GM21619 (cell line): ENCODE data around the gene SLC2A6.

Source experiments
- ATAC-seq: cut with Tn5 transposase; IDR thresholded peaks from one replicate; pipeline ENCODE4 v1.9.1; 2021; ENCODE audit not compliant: unreplicated experiment

Gene SLC2A6

DNA sequence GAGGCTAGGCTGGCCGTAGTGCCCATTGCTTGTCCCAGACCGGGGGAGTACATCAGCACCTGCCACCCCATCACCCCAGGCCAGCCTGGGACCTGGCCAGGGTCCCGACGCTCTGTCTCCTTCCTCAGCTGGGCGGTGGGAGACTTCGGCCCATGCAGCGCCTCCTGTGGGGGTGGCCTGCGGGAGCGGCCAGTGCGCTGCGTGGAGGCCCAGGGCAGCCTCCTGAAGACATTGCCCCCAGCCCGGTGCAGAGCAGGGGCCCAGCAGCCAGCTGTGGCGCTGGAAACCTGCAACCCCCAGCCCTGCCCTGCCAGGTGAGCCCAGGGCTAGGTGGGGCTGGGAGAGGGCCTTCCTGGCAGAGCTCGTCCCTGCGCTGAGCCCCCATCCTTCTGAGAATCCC, 35.7 kb downstream of the SLC2A6 start:
- no peak for ATAC-seq

DNA sequence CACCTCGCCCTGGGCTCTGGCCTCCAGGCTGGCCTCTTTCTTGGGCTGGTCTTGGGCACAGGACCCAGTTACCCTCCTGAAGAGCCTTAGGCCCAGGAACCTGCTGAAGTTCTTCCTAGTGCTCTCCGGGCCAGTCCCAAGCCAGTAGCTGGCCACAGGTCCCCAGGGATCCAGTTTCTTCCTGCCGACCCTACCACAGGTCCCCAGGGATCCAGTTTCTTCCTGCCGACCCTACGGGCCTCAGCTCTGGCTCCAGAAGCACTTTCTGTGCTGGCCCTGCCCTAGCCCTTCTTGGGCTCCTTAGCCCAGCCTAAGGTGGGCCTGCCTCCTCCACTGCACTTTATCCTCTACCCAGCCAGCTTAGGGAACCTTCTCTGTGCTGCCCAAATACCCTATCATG, 37.3 kb downstream of the SLC2A6 start:
- no peak for ATAC-seq

- ATAC-seq = no peak
These were observed 38.0 kb downstream of the SLC2A6 start for GRCh38 chr9:133440874-133441273.

DNA sequence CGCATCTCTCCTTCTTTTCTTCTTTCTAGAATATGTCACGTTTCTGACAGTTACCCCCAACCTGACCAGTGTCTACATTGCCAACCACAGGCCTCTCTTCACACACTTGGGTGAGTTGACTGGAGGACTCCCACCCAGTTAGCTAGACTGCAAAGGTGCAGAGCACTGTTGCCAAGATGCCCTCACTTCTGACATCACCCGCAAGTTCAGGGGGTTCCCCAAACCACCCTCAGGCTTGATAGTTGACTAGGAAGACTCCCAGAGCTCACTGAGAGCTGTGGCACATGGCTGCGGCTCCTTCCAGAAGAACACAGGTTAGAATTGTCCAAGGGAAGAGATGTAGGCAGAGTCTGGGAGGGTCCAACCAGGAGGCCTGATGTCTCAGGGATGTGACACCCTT, 39.6 kb downstream of the SLC2A6 start:
- no peak for ATAC-seq

DNA sequence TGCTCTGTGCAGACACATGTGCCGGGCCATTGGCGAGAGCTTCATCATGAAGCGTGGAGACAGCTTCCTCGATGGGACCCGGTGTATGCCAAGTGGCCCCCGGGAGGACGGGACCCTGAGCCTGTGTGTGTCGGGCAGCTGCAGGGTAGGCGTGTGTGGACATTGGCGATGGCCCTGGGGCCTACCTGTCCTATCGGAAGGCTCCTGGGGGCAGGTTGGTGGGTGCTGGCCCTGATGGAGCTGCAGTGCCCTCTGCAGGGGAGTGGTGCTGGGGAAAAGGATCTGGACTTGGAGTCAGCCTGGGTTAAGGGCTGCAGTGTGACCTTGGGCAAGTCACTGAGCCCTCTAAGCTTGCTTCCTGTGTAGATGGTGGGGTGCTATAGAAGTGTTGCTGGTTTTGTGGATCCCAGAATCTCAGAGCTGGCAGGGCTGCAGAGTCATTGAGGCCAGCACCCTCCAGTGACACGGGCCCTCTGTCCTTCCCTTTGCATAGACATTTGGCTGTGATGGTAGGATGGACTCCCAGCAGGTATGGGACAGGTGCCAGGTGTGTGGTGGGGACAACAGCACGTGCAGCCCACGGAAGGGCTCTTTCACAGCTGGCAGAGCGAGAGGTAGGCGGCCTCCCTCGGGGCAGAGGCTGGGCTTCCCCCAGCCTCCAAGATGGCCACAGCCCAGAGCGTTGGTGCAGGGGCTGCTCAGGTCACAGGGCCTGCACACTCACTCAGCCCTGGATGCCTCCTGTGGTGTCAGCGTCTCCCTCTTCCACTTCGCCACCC, 41.0 kb downstream of the SLC2A6 start:
- ATAC-seq = no peak

GRCh38 chr9:133436681-133437080, 42.2 kb downstream of the SLC2A6 start:
- no peak for ATAC-seq

DNA sequence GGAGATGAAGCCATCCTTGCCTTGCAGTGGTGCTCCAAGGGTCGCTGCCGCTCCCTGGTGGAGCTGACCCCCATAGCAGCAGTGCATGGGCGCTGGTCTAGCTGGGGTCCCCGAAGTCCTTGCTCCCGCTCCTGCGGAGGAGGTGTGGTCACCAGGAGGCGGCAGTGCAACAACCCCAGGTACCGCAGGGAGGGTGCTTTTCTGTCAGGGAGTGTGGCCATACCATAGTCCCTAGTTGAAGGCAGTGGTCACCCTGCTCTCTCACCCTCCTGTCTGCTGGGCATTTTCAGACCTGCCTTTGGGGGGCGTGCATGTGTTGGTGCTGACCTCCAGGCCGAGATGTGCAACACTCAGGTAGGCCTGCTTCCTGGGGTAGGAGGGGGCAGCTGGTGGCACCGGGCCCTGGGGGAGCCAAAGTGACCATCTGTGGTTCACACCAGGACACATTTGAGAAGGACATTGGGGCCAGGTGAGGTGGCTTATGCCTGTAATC, 45.5 kb downstream of the SLC2A6 start:
- no peak for ATAC-seq

DNA sequence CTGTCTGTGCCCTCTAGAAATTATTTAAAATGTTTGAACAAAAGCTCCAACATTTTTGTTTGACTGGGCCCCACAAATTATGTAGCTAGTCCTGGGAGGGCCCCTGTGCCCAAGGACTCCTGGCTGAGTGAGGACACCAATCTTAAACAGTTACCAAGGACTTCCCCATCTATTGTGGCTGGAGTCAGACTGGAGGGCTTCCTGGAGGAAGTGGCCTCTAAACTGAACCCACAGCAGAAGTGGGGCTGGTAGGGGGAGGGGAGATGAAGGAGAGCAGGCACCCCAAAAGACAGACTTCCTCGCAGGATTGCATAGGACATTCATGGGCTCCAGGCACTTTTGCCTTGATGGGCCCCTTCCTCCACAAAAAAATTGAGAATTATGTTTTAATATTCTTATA, 48.7 kb downstream of the SLC2A6 start:
- ATAC-seq = no peak

DNA sequence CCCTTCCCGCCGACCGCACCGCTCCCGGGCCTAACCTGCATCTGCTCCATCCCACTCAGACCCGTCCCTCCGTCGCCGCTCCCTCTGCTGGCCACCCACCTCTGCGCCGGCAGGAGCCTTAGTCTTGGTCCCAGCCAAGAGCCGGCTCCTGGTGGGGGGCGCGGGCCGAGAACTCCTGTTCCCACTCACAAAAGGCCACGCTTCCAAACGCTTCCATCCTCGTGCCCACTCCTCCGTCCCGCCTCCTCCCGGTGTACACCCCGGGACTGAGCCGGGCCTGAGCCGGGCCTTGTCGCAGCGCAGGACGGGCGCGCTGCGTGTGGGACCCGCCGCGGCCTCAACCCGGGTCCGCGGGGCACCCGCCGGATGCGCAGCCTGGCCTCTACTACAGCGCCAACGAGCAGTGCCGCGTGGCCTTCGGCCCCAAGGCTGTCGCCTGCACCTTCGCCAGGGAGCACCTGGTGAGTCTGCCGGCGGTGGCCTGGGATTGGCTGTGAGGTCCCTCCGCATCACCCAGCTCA, 49.2 kb downstream of the SLC2A6 start:
- no peak for ATAC-seq

DNA sequence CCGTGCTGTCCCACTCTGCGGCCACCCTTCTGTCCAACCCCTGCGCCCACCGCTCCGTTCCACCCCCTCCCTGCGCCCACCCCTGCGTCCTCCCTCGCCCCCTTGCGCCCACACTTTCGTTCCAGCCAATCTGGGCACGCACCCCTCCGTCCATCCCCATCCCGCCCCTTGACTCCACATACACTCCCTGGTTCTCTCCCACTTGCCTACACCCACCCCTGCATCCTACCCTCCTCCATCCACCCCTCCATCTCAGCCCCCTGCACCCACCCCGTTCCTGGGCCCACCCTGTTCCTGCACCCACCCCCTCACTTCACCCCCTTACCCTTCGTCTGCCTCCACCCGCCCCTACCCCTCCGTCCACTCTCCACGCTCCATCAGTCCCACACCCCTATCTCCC, 49.7 kb downstream of the SLC2A6 start:
- no peak for ATAC-seq

DNA sequence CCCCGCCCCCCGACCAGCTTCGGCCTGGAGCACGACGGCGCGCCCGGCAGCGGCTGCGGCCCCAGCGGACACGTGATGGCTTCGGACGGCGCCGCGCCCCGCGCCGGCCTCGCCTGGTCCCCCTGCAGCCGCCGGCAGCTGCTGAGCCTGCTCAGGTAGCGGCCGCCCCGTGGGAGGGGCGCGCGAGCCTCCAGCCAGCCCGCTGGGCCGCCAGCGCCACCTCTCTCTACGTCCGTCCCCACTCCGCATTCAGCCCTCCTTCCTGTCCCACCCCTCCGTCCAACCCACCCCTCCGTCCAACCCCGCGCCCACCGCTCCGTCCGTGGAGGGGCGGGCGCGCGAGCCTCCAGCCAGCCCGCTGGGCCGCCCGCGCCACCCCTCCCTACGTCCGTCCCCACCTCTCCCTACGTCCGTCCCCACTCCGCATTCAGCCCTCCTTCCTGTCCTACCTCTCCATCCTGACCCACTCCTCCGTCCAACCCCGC, 50.2 kb downstream of the SLC2A6 start:
- ATAC-seq = no peak

DNA sequence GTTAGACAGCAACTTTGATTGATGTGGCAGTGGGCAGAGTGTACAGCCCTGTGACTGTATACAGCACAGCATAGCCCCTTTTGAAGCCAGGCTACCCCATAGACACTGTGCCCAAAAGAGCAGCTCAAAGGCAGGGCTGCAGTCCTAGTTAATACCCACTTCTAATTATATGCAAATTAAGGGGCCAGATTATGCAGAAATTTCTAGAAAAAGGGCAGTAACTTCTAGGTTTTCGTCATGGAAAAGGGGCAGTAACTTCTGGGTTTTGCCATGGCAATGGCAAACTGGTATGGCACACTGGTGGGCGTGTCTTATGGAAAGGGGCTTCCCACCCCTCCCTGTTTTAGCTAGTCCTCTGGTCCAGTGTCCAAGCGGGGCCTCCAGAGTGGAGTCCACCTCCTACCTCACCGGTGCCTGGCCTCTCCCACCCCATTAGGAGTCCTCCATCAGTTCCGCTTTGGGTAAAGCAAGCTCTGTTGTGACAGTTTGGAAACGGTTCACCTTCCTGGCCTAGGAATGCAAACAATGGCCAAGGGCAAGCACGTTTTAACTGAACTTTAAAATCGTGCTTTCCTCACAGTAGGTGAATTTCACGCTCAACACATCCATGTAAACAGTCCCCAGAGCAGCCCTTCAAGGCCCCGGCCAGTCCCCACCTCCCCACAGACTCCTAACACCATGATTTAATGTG, 51.1 kb downstream of the SLC2A6 start:
- ATAC-seq = no peak

DNA sequence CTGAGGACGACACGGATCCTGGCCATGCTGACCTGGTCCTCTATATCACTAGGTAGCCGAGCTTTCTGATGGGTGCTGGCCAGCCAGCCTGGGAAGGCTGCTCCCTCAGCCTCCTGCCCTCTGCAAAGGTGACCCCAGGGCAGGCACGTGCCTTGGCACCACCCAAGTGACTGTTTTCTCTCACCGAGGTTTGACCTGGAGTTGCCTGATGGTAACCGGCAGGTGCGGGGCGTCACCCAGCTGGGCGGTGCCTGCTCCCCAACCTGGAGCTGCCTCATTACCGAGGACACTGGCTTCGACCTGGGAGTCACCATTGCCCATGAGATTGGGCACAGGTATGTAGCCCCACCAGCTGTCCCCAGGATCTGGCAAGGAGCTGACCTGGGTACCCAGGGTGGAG, 52.9 kb downstream of the SLC2A6 start:
- ATAC-seq = no peak

- no peak for ATAC-seq
These were observed 53.8 kb downstream of the SLC2A6 start for GRCh38 chr9:133425049-133425632.

DNA sequence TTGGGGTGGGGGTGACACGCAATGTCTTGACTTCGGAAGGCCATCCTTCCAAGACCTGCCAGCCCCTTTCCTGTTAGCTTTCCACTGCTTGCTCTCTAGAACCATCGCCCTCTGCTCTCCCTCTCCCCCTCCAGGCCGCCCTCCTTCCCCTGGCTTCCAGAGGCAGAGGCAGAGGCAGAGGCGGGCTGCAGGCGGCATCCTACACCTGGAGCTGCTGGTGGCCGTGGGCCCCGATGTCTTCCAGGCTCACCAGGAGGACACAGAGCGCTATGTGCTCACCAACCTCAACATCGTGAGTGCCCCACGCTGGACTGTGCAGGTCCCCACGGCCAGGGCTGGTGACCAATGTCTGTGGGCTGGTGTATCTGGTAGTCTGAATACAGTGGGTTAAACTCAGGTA, 54.7 kb downstream of the SLC2A6 start:
- ATAC-seq = no peak

GRCh38 chr9:133423216-133423615, 55.7 kb downstream of the SLC2A6 start:
- ATAC-seq = no peak

- no peak for ATAC-seq
These were observed 57.0 kb downstream of the SLC2A6 start, which contains the start of gene ADAMTS13 for GRCh38 chr9:133421615-133422542. TSS of gene ADAMTS13 (plus strand) at chr9:133422367. CDS start at chr9:133422444, 77 bp downstream.
